GM20000 (cell line): ENCODE results near the gene SERPINB8.

Experiments
- DNase-seq: peaks from one replicate; pipeline ENCODE4 v3.0.0; 2012; ENCODE audit warnings: low spot score
- TF ChIP-seq, protein P1 (sequence below): IDR thresholded peaks from 2 replicates; pipeline ENCODE4 v1.5.1; 2012; ENCODE audit warnings: mild to moderate bottlenecking, control low read depth; ENCODE audit errors: extremely low read depth, missing control alignments

Gene SERPINB8

DNA sequence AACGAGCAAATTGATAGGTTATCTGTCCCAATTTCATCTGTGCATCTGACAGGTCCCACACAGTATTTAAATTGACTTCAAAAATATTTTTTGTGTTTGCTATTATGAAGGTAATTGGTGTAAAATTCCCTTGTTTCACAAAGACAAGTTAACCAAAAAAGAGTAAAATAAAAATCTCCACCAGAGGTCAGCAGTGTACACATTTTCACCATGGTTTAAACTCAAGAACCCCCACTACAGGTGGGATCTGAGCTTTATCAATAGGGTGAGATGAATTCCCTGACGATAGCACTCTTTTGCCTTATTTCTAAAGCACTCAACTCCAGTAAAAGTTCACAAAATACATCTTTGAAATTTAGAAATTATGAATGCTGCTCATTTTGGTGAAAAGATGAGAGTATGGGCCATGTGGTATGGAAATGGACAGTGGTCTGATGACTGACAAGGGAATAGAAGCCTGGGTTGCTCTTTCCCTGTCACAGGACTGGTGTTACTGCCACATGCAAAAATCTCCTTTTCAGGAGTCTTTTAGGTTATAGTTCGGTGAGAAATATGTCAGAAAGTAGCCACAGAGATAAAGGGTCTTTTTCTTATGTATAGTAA, 68.0 kb downstream of the SERPINB8 start:
- DNase-seq = peak; percentile 70
- TF ChIP-seq, protein P1, sequence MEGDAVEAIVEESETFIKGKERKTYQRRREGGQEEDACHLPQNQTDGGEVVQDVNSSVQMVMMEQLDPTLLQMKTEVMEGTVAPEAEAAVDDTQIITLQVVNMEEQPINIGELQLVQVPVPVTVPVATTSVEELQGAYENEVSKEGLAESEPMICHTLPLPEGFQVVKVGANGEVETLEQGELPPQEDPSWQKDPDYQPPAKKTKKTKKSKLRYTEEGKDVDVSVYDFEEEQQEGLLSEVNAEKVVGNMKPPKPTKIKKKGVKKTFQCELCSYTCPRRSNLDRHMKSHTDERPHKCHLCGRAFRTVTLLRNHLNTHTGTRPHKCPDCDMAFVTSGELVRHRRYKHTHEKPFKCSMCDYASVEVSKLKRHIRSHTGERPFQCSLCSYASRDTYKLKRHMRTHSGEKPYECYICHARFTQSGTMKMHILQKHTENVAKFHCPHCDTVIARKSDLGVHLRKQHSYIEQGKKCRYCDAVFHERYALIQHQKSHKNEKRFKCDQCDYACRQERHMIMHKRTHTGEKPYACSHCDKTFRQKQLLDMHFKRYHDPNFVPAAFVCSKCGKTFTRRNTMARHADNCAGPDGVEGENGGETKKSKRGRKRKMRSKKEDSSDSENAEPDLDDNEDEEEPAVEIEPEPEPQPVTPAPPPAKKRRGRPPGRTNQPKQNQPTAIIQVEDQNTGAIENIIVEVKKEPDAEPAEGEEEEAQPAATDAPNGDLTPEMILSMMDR = peak; percentile 22
